ENCODE results near the gene ENDOV. TPM values are rescaled to one million over a fixed set of nuclear protein-coding genes. Genes with fewer than 3 reads are reported as not detected.
A peak's percentile ranks its signal among the peaks of the same experiment; 100 is the strongest.

The ENDOV gene
- total RNA-seq, 1 donor from 2014 or later, result 9.1 TPM

DNA sequence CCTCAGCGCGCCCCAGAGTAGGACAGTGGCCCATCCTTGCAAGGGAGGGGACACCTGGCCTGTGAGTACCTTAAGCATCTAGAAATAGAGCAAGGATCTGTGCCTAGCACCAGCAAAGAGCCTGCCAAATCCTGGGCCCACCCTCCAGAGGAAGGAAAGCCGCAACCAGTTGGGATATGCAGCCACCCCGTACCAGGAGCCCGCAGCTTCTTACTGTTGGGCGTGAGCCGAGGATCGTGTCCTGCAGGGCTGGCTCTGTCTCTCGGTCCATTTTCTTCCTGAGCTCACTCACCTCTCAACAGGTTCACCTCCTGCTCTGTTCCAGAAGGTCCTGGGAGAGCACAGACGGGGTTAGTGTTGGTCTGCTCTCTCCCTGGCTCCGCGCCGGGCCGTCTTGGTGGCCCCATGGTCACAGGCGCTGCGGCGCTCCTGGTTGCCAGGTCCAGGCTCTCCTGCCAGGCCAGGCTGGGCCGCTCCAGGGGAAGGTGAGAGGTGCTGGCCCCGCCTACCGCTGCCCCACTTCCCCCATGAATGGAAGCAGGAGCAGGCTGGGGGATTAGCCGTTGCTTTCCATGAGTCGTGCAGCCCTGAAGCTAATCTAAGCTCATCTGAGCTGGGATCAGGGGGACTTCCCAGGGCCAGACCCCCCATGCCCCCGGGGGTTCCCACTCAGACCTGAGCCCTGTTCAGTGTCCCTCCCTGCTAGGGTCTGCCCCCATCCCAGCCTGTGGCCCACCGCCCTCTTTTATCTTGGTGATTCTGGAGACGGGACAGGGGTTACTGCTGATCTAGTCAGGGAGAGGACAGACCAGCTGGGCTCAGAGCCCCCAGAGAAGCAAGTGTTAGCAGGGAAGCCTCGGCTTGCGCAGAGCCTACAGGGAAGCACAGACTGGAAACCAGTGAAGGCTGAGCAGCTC, 12.7 kb downstream of the ENDOV start:
- intact Hi-C loops (cut with micrococcal nuclease), result loop anchor here (5.0 kb wide), 1 partner anchor 550 kb away; no protein-coding TSS in a partner anchor
- ATAC-seq, result no peak
- peak; percentile 17 for DNase-seq

DNA sequence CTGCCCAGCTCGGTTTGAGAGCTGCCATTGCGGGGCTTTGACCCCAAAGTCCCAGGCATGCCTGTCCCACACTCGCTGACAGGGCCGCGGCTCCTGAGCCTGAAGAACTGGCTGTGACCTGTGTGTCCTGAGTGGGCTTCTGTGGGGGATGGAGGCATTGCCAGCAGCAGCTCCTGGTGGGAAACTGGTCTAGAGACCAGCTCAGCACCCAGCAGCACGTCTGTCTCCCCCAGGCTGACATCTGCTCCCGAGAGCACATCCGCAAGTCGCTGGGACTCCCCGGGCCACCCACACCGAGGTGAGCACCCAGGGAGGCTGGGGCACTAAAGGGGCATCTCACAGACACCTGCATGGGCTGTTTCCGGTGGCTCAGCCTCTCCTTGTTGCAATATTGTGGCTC, 13.4 kb downstream of the ENDOV start:
- intact Hi-C loops (cut with micrococcal nuclease), result loop anchor here (5.0 kb wide), 1 partner anchor 549 kb away; no protein-coding TSS in a partner anchor
- ATAC-seq (no peak), DNase-seq (peak; percentile 23)

DNA sequence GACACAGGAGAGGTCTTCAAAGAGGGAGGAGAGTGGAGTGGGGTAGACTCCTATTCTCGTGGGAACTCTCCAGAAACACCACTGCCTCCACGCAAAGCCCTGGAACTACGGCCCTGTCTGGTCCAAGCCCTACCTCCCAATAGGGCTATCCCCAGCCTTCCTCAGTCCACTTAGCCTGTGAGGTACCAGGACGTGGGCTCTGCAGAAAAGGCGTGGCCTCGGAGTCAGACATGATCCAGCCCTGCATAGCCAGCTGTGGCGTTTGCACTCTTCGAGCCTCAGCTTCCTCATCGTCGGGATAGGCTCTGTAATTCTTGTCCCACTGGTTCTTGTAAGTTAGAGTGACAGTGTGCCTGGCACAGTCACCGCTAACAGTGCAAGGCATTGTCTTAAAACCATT, 13.8 kb downstream of the ENDOV start:
- intact Hi-C loops (cut with micrococcal nuclease), result loop anchor here (5.0 kb wide), 1 partner anchor 549 kb away; no protein-coding TSS in a partner anchor
- peak; percentile 8 for DNase-seq
- ATAC-seq, result no peak

DNA sequence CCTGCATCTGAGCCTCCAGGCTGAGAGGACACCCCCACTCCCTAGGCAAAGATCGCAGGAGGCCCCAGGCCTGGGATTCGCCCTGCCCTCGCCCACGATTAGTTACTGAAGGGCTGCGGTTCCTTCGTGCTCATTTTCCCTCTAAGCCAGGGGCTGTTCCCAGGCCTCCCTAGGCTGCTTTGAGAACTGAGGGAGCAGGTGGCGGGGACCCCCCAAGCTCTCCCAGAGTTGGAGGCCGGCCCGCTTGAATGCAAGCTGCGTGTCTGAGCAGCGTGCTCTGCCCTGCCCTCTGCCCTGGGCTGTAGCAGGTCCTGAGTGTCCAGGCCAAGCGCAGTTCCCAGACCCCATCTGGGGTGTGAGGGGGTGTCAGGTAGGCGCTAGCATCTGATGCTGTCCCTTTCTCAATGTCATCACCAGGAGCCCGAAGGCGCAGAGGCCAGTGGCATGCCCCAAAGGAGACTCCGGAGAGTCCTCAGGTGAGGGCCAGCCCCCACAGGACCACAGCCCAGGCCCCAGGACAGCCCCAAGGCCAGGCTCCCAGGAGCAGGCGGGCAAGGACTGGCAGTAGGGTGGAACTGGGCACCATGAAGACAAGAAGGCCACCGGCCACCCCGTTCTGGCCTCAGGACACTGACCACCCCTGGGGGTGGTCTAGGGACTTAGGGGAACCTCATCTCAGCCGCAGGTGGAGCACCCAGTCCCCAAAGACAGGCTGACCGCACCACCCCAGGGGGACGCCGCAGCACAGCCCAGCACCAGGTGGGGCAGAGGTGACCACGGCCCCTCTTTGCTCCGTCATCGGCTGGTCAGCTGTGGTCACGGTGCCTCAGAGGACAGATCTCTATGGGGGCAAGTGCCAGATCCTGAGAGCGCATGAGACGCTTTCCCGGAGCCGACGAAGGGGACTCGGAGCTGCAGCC, 14.6 kb downstream of the ENDOV start:
- peak; percentile 16 for DNase-seq
- ATAC-seq, result no peak
- intact Hi-C loops (cut with micrococcal nuclease), result loop anchor here (5.0 kb wide), 1 partner anchor 548 kb away; no protein-coding TSS in a partner anchor

DNA sequence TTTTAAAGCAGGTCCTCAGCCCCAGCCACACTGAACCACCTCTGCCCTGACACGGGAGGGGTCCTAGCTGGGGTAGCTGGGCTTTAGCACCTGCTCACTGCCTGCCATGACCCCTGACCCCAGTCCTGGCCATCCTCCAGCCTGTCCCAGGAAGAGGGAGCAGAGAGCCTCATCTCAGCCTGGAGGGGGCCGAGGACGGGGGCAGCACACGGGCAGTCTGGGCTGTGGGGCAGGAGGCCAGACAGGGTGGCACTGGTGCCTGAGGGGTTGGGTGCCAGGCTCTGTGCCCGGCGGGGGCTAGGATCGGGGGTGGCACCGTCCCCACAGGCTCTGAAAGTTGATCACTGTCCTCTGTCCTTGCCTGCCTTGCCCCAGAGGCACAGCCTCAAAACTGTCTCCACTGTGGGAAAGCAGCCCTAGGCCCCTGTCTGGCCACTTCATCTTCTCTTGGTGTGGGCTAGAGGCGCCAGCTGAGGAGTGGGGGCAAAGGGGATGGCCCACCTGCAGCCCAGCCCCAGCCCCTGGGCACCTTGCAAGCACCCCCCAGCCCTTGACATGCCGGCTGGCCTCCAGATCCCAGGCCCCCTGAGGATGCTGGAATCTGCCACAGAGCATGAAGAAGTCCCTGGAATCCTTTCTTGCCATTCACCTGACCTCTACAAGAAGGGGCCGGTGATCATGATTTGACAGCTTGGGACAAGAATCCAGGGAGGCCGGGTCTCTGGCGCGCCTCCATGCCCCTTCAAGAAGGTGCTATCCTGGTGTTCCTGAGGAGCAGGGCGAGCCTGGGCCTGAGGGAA, 15.7 kb downstream of the ENDOV start:
- no peak for ATAC-seq
- intact Hi-C loops (cut with micrococcal nuclease), result no loop called here
- peak; percentile 20 for DNase-seq

DNA sequence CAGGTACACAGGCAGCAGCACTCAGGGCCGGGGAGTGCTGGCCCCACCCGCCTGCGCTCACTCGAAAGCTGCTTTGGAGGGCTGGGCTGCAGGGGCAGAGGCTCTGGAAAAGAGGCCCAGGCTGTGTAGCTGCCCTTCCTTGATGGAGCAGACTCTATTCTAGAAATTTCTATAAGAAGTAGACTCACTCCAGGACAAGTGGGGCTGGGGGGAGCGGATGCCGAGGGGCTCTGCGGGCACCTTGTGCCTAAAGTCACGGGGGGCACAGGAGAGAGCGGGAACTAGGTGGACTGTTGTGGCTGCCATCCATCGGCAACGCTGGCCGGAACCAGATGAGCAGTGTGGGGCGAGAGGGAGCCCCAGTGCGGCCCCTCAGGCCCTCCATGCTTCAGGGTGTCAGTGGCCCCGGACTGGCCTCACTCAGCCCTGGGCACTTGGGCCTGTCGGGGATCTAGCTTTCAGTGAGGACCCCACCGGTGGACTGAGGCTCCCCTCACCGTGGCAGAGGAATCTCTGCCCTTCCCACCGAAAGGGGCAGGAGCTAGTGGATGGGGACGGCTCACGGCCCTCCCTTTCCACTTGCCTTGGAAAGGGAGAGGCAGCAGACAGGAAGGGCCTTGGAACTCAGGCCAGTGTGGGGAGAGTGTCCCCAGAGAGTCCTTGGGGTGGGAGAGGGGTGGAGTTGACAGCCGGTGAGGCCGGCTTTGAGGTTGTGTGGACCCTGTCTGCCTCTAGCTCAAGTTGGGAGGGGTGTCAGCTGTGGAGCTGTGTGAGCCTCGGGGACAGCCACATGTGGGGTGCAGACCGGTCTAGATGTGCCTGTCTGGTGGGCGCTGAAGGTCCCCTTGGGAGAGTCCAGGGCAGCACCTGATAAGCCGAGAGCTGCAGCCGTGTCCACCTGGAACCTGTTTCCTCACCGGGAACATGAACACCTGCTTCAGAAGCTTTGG, 16.6 kb downstream of the ENDOV start:
- DNase-seq, result peak; percentile 21
- ATAC-seq, result no peak
- intact Hi-C loops (cut with micrococcal nuclease), result no loop called here

DNA sequence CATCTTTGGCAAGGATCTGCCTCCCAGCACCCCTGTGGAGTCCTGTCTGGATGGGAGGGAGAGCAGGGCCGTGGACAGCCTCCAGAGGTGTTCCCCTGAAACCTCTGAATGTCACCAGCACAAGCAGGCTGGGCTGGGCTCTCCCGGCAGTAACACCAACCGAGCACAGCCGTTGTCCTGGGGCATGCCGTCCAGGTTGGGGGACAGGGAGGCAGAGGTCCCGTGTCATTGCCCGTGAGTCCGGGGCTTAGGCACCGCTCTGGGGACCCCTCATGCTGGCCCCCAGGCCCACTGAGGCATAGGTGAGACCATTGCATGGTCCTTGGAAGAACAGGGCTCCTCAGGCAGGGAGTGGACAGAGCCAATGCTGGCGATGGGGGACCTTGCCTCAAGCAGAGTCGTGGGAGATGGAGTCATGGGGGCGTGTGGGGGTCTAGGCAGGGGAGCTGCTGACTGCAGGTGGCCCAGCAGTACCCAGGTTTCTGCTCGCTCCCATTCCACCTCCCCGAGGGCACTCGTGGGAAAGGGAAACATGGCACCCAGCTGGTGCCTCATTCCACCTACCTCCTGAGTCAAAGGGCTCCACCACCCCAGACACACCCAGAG, 17.5 kb downstream of the ENDOV start:
- intact Hi-C loops (cut with micrococcal nuclease), result no loop called here
- ATAC-seq (no peak), DNase-seq (peak; percentile 15)

DNA sequence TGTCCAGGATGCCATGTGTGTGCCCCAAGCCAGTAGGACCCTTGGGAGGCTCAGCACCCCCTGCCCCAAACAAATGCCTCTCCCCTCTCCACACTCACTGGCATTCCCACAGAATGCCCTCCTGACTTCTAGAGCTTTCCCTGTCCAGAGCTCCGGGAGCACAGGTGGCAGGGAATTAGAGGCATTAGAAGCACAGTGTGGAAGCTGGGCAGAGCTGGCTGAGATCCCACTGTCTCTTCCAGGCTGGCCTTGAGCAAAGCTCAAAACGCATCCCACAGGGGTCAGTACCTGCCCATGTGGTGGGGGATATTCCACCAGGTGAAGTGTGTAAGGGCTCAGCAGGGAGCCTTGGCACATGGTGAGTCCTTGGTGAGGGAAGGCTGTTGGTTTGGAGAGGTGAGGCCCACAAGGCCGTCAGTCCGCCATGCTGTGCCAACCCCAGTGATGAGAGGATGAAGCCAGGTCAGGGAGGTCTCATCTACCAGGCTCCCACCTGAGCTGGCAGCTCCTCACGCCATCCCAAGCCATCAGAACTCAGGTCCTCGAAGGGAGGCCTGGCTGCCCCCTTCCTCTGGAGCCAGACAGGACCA, 18.1 kb downstream of the ENDOV start:
- intact Hi-C loops (cut with micrococcal nuclease), result no loop called here
- ATAC-seq, result no peak
- peak; percentile 9 for DNase-seq

DNA sequence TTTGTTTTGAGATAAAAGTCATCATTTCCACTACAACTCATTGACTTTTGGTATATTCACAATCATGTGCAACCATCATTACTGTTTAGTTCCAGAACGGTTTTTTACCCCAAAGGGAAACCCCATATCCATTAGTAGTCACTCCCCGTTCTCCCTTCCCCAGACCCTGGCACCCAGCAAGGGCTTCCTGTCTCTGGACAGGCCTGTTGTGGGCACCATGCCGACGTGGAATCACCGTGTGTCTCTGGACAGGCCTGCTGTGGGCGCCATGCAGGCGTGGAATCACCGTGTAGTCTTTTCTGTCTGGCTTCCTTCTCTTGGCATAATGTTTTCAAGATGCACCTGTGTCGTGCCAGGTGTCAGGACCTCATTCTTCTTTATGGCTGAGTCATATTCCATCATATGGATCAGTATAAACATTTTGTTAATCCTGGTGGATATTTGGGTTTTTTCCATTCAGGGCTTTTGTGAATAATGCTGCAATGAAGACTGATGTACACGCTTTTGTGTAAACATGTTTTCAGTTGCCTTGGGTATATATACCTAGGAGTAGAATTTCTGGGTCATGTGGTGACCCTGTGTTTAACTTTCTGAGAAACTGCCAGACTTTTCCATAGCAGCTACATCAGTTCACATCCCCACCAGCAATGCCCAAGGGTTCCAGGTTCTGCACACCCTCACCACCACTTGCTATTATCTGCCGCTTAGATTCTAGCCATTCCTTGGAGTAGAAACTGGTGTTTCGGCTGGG, 19.1 kb downstream of the ENDOV start:
- intact Hi-C loops (cut with micrococcal nuclease), result no loop called here
- ATAC-seq (no peak), DNase-seq (no peak)

DNA sequence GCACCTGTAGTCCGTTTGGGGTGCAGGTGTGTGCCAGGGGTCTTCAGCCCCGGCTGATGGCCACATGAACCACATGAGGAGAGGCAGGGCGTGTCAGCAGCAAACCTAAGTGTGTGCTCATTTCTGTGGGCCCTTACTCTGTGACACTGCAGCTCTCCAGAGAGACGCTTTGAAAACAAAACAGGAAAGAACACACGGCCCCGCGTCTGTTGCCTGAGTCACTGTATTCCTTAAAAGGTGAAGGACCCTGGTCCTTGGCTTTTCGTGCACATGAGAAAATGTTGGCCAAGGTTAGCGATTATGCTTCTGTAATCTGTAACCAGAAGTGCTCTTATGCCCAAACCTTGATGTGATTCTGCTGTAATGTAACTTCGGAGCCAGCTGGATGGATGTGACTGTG, 22.6 kb downstream of the ENDOV start:
- DNase-seq (no peak), ATAC-seq (no peak)
- intact Hi-C loops (cut with micrococcal nuclease), result no loop called here

DNA sequence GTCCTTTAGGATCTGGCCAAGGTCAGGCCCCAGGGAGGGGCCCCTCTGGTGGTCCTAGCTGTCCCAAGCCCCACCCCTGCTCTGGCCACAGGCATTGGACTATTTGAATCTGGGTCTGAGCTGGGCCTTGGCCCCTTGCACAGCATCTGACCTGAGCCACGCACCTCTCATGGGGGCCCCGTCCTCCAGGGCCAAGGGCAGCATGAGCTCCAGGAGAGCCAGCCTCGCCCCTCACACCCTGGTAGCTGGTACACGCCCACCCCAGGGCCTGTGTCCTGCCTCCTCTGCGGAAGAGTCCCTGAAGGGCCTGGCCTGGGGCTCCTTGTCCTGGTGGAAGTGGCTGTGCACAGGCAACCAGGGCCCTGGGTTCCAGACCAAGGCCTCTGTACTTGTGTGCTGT, 23.8 kb downstream of the ENDOV start:
- intact Hi-C loops (cut with micrococcal nuclease), result no loop called here
- no peak for DNase-seq
- no peak for ATAC-seq

DNA sequence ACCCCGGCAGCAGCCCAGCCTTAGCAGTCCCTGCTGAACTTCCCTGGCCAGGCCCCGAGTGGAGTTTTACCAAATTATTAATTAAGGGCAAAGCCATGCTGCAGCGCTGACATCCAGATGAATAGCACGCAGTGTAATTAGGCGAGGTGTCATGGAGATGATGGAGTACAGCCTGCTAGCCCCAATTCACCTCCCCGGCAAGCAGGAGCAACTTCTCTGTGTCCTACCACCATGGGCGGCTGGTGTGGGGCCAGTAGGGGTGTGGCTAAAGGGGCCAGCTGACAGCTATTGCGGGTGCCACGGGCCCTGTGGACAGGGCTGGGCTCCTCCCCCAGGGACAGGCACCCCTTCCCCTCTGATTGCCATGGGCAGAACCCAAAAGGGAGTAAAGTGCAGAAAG, 24.5 kb downstream of the ENDOV start:
- no peak for ATAC-seq
- DNase-seq, result no peak
- intact Hi-C loops (cut with micrococcal nuclease), result no loop called here

DNA sequence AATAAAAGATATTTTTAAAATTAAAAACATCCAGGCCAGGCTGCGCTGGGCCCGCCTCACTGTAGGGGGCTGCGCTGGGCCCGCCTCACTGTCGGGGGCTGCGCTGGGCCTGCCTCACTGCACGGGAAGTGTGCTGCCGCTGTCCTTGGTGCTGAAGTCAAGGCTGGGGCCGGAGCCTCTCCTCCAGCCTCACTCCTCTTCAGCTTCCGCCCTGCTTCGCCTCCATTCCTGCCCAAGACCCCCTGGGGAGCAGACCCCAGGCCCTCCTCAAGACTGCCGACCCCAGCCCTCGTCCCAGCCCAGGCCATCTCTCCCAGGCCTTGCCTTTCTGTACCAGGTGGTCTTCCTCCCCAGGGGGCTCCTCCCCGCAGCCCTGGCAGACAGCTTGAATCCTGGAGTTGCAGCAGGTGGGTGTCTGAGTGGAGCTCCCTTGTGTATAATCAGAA, 26.2 kb downstream of the ENDOV start:
- DNase-seq (peak; percentile 65), ATAC-seq (peak; percentile 59)
- intact Hi-C loops (cut with micrococcal nuclease), result no loop called here

DNA sequence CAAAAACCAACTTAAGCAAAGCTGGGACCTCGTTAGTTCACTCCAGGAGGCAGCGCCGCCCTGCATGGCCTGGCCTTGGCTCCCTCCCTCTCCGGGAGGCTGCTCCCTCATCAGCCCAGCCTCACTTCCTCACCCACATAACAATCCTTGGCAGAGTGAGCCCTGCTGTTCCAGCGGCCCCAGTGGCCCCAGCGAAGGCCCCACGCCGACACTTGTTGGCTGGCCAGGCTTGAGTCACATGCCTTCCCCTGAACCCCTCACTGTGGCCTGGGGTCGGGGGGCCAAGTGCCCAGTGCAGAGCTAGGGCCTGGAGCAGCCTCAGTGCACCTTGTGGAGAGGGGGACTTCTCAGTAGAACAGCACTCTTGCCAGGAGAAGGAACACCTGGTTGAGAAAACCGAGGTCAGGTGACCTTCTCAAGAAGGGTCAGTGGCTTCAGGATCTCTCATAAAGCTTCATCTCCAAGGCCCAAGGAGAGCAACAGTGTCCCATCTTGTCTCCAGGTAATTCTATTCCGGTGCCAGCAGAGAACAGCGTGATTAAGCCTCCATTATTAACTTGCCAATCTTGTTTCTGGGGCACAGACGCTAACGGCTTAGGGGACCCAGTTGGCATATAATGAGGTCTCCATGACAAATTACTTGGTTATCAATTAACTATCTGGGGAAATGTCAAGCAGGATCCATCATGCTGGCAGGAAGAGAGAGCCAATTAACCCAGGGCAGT, 26.8 kb downstream of the ENDOV start:
- ATAC-seq, result no peak
- intact Hi-C loops (cut with micrococcal nuclease), result no loop called here
- no peak for DNase-seq

DNA sequence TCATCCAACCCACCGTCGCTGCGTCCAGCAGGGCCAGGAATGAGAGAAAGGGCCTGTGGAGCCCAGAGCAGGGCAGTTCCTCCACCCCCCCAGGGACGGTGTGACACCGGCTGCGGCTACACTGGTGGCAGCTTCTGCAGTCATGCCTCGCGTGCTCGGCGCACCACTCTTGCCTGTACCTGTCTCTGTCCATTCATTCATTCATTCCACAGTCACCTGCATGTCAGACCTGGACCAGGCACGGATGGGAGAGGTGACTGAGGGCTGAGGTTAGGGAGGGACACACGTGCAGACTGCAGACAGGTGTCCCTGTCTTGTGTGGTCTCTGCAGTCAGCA, 27.3 kb downstream of the ENDOV start:
- intact Hi-C loops (cut with micrococcal nuclease), result no loop called here
- DNase-seq (no peak), ATAC-seq (no peak)

DNA sequence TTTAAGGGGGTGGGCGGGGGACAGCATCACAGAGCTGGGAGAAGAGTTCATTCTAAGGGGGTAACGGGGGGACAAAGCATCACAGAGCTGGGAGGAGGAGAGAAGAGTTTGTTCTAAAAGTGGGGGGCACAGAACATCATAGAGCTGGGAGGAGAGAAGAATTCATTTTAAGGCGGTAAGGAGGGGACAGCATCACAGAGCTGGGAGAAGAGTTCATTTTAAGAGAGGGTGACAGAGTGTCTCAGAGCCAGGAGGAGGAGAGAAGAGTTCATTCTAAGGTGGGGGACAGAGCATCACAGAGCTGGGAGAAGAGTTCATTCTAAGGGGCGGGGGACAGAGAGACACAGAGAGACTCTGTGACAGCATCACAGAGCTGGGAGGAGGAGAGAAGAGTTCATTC, 27.8 kb downstream of the ENDOV start:
- DNase-seq (no peak), ATAC-seq (no peak)
- intact Hi-C loops (cut with micrococcal nuclease), result no loop called here

Data from left ventricle myocardium superior (tissue), 1 donor.